Uterus (tissue), 2 donors: ENCODE results near the gene STPG2.

Experiments
- CTCF ChIP-seq, 4 experiments: fragments of 200-600 bp in 2 of 4; fragments of 450-650 bp in 2 of 4; sonication (generic) in 2 of 4; IDR thresholded peaks; one replicate each; pipeline ENCODE4 v1.5.1; 2016 to 2019; ENCODE audit warnings: antibody characterized with exemption in 4 of 4, mild to moderate bottlenecking in 2 of 4, moderate library complexity in 1 of 4
- POLR2A ChIP-seq, 2 donors: fragments of 450-650 bp; IDR thresholded peaks; one replicate each; pipeline ENCODE4 v1.6.1; 2016; ENCODE audit warnings: antibody characterized with exemption in 2 of 2, mild to moderate bottlenecking in 1 of 2, moderate library complexity in 1 of 2

- TF ChIP-seq CTCF (IDR thresholded peaks at IDR 0.05) (no peak), POLR2A (IDR thresholded peaks at IDR 0.05) (no peak)
Observed at GRCh38 chr4:97836662-97837061, 306.6 kb downstream of the STPG2 start.
